Central memory CD8-positive, alpha-beta T cell (primary cell): Measurements from ENCODE around the gene EML5.

Experiments
- ATAC-seq: fragments of 150-1000 bp; cut with Tn5 transposase; replicated peaks from 2 replicates; pipeline ENCODE4 v1.10.0; 2022; ENCODE audit warnings: mild to moderate bottlenecking, moderate FRiP score, moderate number of reproducible peaks; ENCODE audit not compliant: poor library complexity, severe bottlenecking; ENCODE audit errors: extremely low read depth
- DNase-seq, 2 donors: peaks; one replicate each; pipeline ENCODE4 v3.0.0; 2021; ENCODE audit warnings: low spot score in 2 of 2
- H3K27ac Mint-ChIP-seq: one replicate; pipeline ENCODE4 v1.8.0; 2022; ENCODE audit warnings: low read depth, mild to moderate bottlenecking, moderate library complexity, mixed read lengths
- H3K27me3 Mint-ChIP-seq: one replicate; pipeline ENCODE4 v1.8.0; 2022; ENCODE audit warnings: mixed read lengths
- H3K36me3 Mint-ChIP-seq: one replicate; pipeline ENCODE4 v1.8.0; 2022; ENCODE audit warnings: mild to moderate bottlenecking, moderate library complexity, mixed read lengths; ENCODE audit not compliant: insufficient read depth
- H3K4me1 Mint-ChIP-seq: one replicate; pipeline ENCODE4 v1.8.0; 2022; ENCODE audit warnings: mixed read lengths
- H3K4me3 Mint-ChIP-seq: one replicate; pipeline ENCODE4 v1.8.0; 2022; ENCODE audit warnings: mild to moderate bottlenecking, moderate library complexity, mixed read lengths
- H3K9me3 Mint-ChIP-seq: one replicate; pipeline ENCODE4 v1.8.0; 2022; ENCODE audit warnings: mixed read lengths

EML5 gene

DNA sequence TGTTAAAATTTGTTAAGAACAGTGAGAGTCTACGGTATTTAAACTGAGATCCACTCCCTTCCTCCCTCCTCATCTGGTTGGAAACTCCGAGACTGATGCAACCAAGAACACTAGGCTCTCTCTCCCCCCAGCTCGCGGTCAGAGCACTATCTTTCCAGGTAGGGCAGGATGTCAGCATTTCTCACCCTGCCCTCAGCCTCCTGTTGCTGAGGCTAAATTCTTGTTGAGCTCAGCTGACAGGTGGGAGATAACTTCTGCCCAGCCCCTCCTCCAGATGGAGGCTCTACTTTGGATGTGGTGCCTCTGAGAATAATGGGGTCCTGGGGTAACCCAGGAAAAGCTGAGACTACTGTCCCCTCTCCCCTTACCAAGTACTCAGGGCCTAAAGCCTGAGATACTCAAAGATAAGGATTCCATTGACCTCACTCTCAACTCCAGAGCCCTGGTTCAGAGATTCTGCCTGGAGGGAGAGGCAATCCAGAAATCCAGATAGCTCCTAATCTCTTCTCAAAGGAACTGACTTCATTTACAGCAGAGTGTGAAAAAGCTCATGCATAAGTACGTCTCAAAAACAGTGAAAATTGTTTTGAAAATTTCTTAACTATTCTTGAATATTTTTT, 110.1 kb downstream of the EML5 start:
- H3K9me3 Mint-ChIP-seq: no peaks in the 10 kb centered on the region
- DNase-seq: no peak
- no peaks in the 10 kb centered on the region for H3K27me3 Mint-ChIP-seq
- no peaks in the 10 kb centered on the region for H3K4me1 Mint-ChIP-seq
- H3K36me3 Mint-ChIP-seq: no peaks in the 10 kb centered on the region
- H3K4me3 Mint-ChIP-seq: no peak overlapping the region
- ATAC-seq: no peak
- H3K27ac Mint-ChIP-seq: no peak overlapping the region

GRCh38 chr14:88681755-88682494, 110.8 kb downstream of the EML5 start:
- Mint-ChIP-seq H3K36me3 (no peaks in the 10 kb centered on the region), H3K27ac (no peak overlapping the region), H3K4me1 (no peaks in the 10 kb centered on the region), H3K9me3 (no peaks in the 10 kb centered on the region), H3K4me3 (no peak overlapping the region), H3K27me3 (no peaks in the 10 kb centered on the region)
- no peak for DNase-seq
- no peak for ATAC-seq

DNA sequence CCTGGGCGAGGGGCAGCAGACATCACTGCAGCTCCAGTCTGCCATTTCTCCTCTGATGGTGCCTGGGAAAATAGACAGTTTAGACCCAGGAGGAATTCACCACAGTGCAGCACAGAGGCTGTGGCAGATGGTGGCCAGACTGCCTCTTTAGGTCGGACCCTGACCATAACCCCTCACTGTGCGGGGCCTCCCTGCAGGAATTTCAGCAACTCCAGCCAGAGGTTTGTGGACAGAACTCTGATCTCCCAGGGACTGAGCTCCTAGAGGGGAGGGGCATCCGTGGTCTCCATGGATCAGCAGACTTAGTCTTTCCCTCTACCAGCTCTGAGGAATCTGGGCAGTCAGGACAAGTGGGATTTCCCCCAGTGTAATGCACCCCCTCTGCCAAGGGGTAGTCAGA, 123.4 kb downstream of the EML5 start:
- DNase-seq (no peak), ATAC-seq (no peak)
- Mint-ChIP-seq H3K4me1 (no peaks in the 10 kb centered on the region), H3K27ac (no peak overlapping the region), H3K9me3 (peaks cover 10% of the 10 kb centered on the region), H3K4me3 (no peak overlapping the region), H3K27me3 (no peaks in the 10 kb centered on the region), H3K36me3 (peaks cover 2% of the 10 kb centered on the region)

DNA sequence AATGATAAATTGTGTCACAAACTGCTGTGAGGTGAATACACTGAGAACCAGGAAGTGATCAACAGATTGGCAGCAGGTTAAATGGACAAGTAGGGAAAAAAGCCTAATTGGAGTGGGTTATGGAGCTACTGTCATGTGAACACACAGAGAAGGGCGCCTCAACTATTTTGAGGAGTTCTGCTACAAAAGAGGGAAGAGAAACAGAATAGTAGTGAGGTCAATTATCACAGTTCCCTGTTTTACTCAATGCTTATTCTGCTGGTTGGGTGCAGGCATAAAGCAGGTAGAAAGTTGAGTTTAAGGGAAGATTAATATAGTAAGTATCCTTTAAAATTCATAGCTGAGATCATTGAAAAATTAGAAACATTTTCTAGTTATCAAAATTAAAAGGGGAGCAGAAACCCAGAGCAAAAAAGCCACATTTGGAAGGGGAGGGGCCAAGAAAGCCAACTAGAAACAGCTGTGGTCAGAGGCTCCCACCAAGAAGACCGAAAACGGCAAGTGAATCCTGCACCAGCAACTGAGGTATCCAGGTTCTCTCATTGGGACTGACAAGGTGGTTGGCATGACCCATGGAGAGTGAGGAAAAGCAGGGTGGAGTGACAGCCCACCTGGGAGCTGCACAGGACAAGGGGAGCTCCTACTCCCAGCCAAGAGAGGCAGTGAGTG, 124.2 kb downstream of the EML5 start:
- Mint-ChIP-seq H3K27ac (no peak overlapping the region), H3K4me1 (no peaks in the 10 kb centered on the region), H3K4me3 (no peak overlapping the region), H3K36me3 (peaks cover 2% of the 10 kb centered on the region), H3K27me3 (no peaks in the 10 kb centered on the region), H3K9me3 (peaks cover 10% of the 10 kb centered on the region)
- ATAC-seq (no peak), DNase-seq (no peak)

- H3K4me3 Mint-ChIP-seq: no peak overlapping the region
- peaks cover 10% of the 10 kb centered on the region for H3K9me3 Mint-ChIP-seq
- H3K27ac Mint-ChIP-seq: no peak overlapping the region
- DNase-seq (peak; percentile 21 to 25), ATAC-seq (peak; percentile 58)
- no peaks in the 10 kb centered on the region for H3K36me3 Mint-ChIP-seq
- no peaks in the 10 kb centered on the region for H3K4me1 Mint-ChIP-seq
- no peaks in the 10 kb centered on the region for H3K27me3 Mint-ChIP-seq
These were observed 125.0 kb downstream of the EML5 start for GRCh38 chr14:88667555-88668273.

DNA sequence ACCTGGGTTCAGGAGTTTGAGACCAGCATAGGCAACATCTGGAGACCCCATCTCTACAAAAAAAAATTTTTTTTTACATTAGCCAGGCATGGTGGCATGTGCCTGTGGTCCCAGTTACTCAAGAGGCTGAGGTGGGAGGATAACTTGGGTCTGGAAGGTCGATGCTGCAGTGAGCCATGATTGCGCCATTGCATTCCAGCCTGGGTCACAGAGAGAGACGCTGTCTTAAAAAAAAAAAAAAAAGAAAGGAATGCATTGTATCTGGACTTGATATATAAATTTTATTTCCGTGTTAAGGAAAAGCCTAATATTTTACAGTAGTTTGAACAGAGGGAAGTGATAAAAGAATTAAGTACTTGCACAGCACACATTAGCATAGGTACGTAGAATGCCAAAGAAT, 132.7 kb downstream of the EML5 start:
- H3K9me3 Mint-ChIP-seq: no peaks in the 10 kb centered on the region
- no peak overlapping the region for H3K27ac Mint-ChIP-seq
- H3K27me3 Mint-ChIP-seq: no peaks in the 10 kb centered on the region
- peaks cover 5% of the 10 kb centered on the region for H3K36me3 Mint-ChIP-seq
- H3K4me3 Mint-ChIP-seq: no peak overlapping the region
- DNase-seq (no peak), ATAC-seq (no peak)
- H3K4me1 Mint-ChIP-seq: no peaks in the 10 kb centered on the region

- H3K4me3 Mint-ChIP-seq: no peak overlapping the region
- DNase-seq (no peak), ATAC-seq (no peak)
- peaks cover 6% of the 10 kb centered on the region for H3K9me3 Mint-ChIP-seq
- no peaks in the 10 kb centered on the region for H3K4me1 Mint-ChIP-seq
- peaks cover 2% of the 10 kb centered on the region for H3K36me3 Mint-ChIP-seq
- H3K27me3 Mint-ChIP-seq: no peaks in the 10 kb centered on the region
- H3K27ac Mint-ChIP-seq: no peak overlapping the region
These were observed 153.5 kb downstream of the EML5 start for GRCh38 chr14:88639221-88639620.

DNA sequence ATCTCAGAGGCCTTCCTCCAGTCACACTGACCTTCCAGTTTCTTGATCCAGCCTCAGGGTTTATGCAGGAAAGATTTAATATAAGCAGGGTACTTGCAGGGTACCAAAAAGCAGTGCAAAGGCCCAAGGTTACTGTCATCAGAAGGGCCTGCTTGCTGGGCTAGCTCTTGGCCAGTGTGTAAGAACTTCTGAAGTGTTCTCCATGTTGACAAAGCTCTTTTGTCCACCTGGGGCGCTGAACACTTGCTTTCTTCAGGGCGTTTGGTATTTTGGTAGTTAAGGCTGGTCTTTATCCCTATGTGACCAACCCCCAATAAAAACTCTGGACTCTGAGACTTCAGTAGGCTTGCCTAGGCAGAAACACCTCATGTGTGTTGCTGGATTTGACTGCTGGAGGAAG, 160.2 kb downstream of the EML5 start:
- no peaks in the 10 kb centered on the region for H3K9me3 Mint-ChIP-seq
- H3K4me1 Mint-ChIP-seq: no peaks in the 10 kb centered on the region
- no peak overlapping the region for H3K27ac Mint-ChIP-seq
- no peaks in the 10 kb centered on the region for H3K27me3 Mint-ChIP-seq
- DNase-seq (no peak), ATAC-seq (no peak)
- H3K4me3 Mint-ChIP-seq: no peak overlapping the region
- peaks cover 3% of the 10 kb centered on the region for H3K36me3 Mint-ChIP-seq

DNA sequence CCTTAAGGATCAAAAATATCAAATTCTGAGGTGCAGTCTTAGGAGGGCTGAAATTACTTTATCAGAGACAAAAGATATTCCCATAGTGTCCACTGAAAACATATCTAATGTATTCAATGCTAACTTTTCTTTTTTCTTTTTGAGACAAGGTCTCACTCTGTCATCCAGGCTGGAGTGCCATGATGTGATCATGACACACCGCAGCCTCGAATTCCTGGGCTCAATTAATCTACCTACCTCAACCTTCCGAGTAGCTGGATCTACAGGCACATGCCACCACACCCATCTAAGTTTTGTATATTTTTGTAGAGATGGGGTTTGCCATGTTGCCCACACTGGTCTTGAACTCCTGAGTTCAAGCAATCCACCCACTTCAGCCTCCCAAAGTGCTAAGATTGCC, 161.7 kb downstream of the EML5 start:
- no peaks in the 10 kb centered on the region for H3K4me1 Mint-ChIP-seq
- DNase-seq (no peak), ATAC-seq (no peak)
- no peaks in the 10 kb centered on the region for H3K27me3 Mint-ChIP-seq
- H3K4me3 Mint-ChIP-seq: no peak overlapping the region
- H3K9me3 Mint-ChIP-seq: no peaks in the 10 kb centered on the region
- no peak overlapping the region for H3K27ac Mint-ChIP-seq
- H3K36me3 Mint-ChIP-seq: peaks cover 1% of the 10 kb centered on the region

GRCh38 chr14:88630565-88630964, 162.2 kb downstream of the EML5 start:
- H3K9me3 Mint-ChIP-seq: no peaks in the 10 kb centered on the region
- no peaks in the 10 kb centered on the region for H3K4me1 Mint-ChIP-seq
- H3K36me3 Mint-ChIP-seq: peaks cover 1% of the 10 kb centered on the region
- no peak for ATAC-seq
- no peaks in the 10 kb centered on the region for H3K27me3 Mint-ChIP-seq
- no peak for DNase-seq
- H3K27ac Mint-ChIP-seq: no peak overlapping the region
- H3K4me3 Mint-ChIP-seq: no peak overlapping the region

- DNase-seq (no peak), ATAC-seq (no peak)
- Mint-ChIP-seq H3K9me3 (no peaks in the 10 kb centered on the region), H3K27me3 (no peaks in the 10 kb centered on the region), H3K27ac (no peak overlapping the region), H3K4me3 (no peak overlapping the region), H3K36me3 (peaks cover 3% of the 10 kb centered on the region), H3K4me1 (no peaks in the 10 kb centered on the region)
These were observed 164.3 kb downstream of the EML5 start for GRCh38 chr14:88628462-88628861.

- H3K36me3 Mint-ChIP-seq: peaks cover 3% of the 10 kb centered on the region
- no peak overlapping the region for H3K27ac Mint-ChIP-seq
- H3K27me3 Mint-ChIP-seq: no peaks in the 10 kb centered on the region
- H3K9me3 Mint-ChIP-seq: no peaks in the 10 kb centered on the region
- no peak for DNase-seq
- no peak for ATAC-seq
- H3K4me1 Mint-ChIP-seq: no peaks in the 10 kb centered on the region
- H3K4me3 Mint-ChIP-seq: no peak overlapping the region
These were observed 164.7 kb downstream of the EML5 start for GRCh38 chr14:88628033-88628432.
